Smooth muscle cell (in vitro differentiated cells): ENCODE measurements around the gene FHOD3. TPM values are rescaled to one million over a fixed set of nuclear protein-coding genes. Genes with fewer than 3 reads are reported as not detected.

Experiments
- DNase-seq: peaks from one replicate; lab custom pipeline; 2025; ENCODE audit not compliant: unreplicated experiment; lab: John Stamatoyannopoulos, UW
- H2AFZ ChIP-seq: fragments of 200-600 bp; sonication (generic); 2 replicates; pipeline ENCODE4 v1.6.0; 2016; ENCODE audit warnings: antibody characterized with exemption, low read depth, mild to moderate bottlenecking
- H3F3A ChIP-seq: fragments of 200-600 bp; sonication (generic); 2 replicates; pipeline ENCODE4 v1.6.0; 2017; ENCODE audit warnings: antibody characterized with exemption, low read depth
- H3K27ac ChIP-seq: fragments of 200-600 bp; sonication (generic); 2 replicates; pipeline ENCODE4 v1.5.1; 2016; ENCODE audit warnings: low read depth, mild to moderate bottlenecking
- H3K27me3 ChIP-seq: fragments of 200-600 bp; sonication (generic); 2 replicates; pipeline ENCODE4 v1.6.1; 2016; ENCODE audit warnings: low read depth, mild to moderate bottlenecking
- H3K36me3 ChIP-seq: fragments of 200-600 bp; sonication (generic); 2 replicates; pipeline ENCODE4 v1.5.1; 2016; ENCODE audit warnings: low read depth
- H3K4me1 ChIP-seq: fragments of 200-600 bp; sonication (generic); 2 replicates; pipeline ENCODE4 v1.5.1; 2016; ENCODE audit warnings: low read depth
- H3K4me2 ChIP-seq: fragments of 200-600 bp; sonication (generic); 2 replicates; pipeline ENCODE4 v1.6.0; 2016; ENCODE audit warnings: mild to moderate bottlenecking
- H3K4me3 ChIP-seq: fragments of 200-600 bp; sonication (generic); 2 replicates; pipeline ENCODE4 v1.5.1; 2016; ENCODE audit warnings: mild to moderate bottlenecking
- H3K79me2 ChIP-seq: fragments of 200-600 bp; sonication (generic); 2 replicates; pipeline ENCODE4 v1.6.0; 2016; ENCODE audit warnings: low read depth, mild to moderate bottlenecking
- H3K9ac ChIP-seq: fragments of 200-600 bp; sonication (generic); 2 replicates; pipeline ENCODE4 v1.6.0; 2016; ENCODE audit warnings: low read depth
- H3K9me3 ChIP-seq: fragments of 200-600 bp; sonication (generic); replicated peaks from 2 replicates; pipeline ENCODE4 v1.5.1; 2016; ENCODE audit warnings: low read depth
- H4K20me1 ChIP-seq: fragments of 200-600 bp; sonication (generic); 2 replicates; pipeline ENCODE4 v1.6.0; 2016; ENCODE audit warnings: low read depth
- CTCF ChIP-seq: fragments of 200-600 bp; sonication (generic); IDR thresholded peaks from 2 replicates; pipeline ENCODE4 v1.5.1; 2017; ENCODE audit warnings: borderline replicate concordance, mild to moderate bottlenecking, antibody characterized with exemption; ENCODE audit not compliant: insufficient read depth, poor library complexity, severe bottlenecking
- WGBS: methylation state at CpG from one replicate; pipeline ENCODE4 v1.1.7; 2016; ENCODE audit warnings: low lambda C conversion rate; 5-methylcytosine and 5-hydroxymethylcytosine counted together
- polyA plus RNA-seq: library from polyadenylated mRNA; unstranded; fragments of >200 nt; fragmentation: Nextera tagmentation; extraction: Ambion mirVana; gene quantifications from 2 replicates; pipeline ENCODE4 v1.2.1, GENCODE V29; 2016
- total RNA-seq: library from RNA; depleted of rRNA; stranded (reverse); fragments of >200 nt; gene quantifications from 2 replicates; pipeline ENCODE4 v1.2.3, GENCODE V29; 2014

FHOD3 gene
- total and polyA plus RNA-seq, 2 experiments from 2014 or later: 6.3 to 19.4 TPM

- Histone ChIP-seq H3K79me2 (peaks cover 48% of the 10 kb centered on the region), H3F3A (no peaks in the 10 kb centered on the region)
- WGBS: 71% methylated on average over 6 of the region's 6 CpGs
These were observed 2.7 kb downstream of the FHOD3 start for GRCh38 chr18:36300211-36300610.

GRCh38 chr18:36301884-36302283, 4.4 kb downstream of the FHOD3 start:
- 82% methylated on average over 5 of the region's 5 CpGs for WGBS

More at GRCh38 chr18:36300211-36300610, 2.7 kb downstream of the FHOD3 start:
- DNase-seq: no peak
- H3K4me1 ChIP-seq: peaks cover 35% of the 10 kb centered on the region
- H3K36me3 ChIP-seq: no peaks in the 10 kb centered on the region
- no peaks in the 10 kb centered on the region for H3K27me3 ChIP-seq
- no peak overlapping the region for H2AFZ ChIP-seq
- H3K9me3 ChIP-seq: no peaks in the 10 kb centered on the region
- H3K27ac ChIP-seq: no peak overlapping the region
- no peaks in the 10 kb centered on the region for H4K20me1 ChIP-seq
- H3K4me2 ChIP-seq: no peak overlapping the region
- no peak overlapping the region for H3K9ac ChIP-seq
- TF ChIP-seq CTCF: no peak
- H3K4me3 ChIP-seq: no peak overlapping the region

GRCh38 chr18:36302676-36303075, 5.2 kb downstream of the FHOD3 start:
- Histone ChIP-seq H3K79me2 (peaks cover 66% of the 10 kb centered on the region), H4K20me1 (no peaks in the 10 kb centered on the region), H3K4me3 (no peak overlapping the region), H3K27me3 (no peaks in the 10 kb centered on the region), H3K9me3 (no peaks in the 10 kb centered on the region), H3F3A (no peaks in the 10 kb centered on the region), H2AFZ (no peak overlapping the region), H3K36me3 (no peaks in the 10 kb centered on the region), H3K27ac (peak overlapping the region; percentile 41), H3K9ac (no peak overlapping the region), H3K4me1 (peaks cover 31% of the 10 kb centered on the region), H3K4me2 (no peak overlapping the region)
- no peak for DNase-seq
- WGBS: 95% methylated on average over 2 of the region's 2 CpGs
- no peak for TF ChIP-seq CTCF

More at GRCh38 chr18:36301884-36302283, 4.4 kb downstream of the FHOD3 start:
- DNase-seq: no peak
- H3F3A ChIP-seq: no peaks in the 10 kb centered on the region
- H3K4me3 ChIP-seq: no peak overlapping the region
- H3K4me2 ChIP-seq: peak overlapping the region; percentile 4
- H3K27me3 ChIP-seq: no peaks in the 10 kb centered on the region
- no peaks in the 10 kb centered on the region for H3K9me3 ChIP-seq
- no peak overlapping the region for H3K9ac ChIP-seq
- H3K27ac ChIP-seq: peak overlapping the region; percentile 41
- peaks cover 31% of the 10 kb centered on the region for H3K4me1 ChIP-seq
- no peaks in the 10 kb centered on the region for H3K36me3 ChIP-seq
- H2AFZ ChIP-seq: no peak overlapping the region
- no peaks in the 10 kb centered on the region for H4K20me1 ChIP-seq
- peaks cover 61% of the 10 kb centered on the region for H3K79me2 ChIP-seq
- TF ChIP-seq CTCF: no peak

GRCh38 chr18:36303211-36303844, 5.8 kb downstream of the FHOD3 start:
- no peak for DNase-seq
- H3F3A ChIP-seq: no peaks in the 10 kb centered on the region
- TF ChIP-seq CTCF: no peak
- peaks cover 62% of the 10 kb centered on the region for H3K79me2 ChIP-seq
- H3K4me2 ChIP-seq: no peak overlapping the region
- H2AFZ ChIP-seq: no peak overlapping the region
- peaks cover 31% of the 10 kb centered on the region for H3K4me1 ChIP-seq
- peak overlapping the region; percentile 41 for H3K27ac ChIP-seq
- no peaks in the 10 kb centered on the region for H3K36me3 ChIP-seq
- H3K27me3 ChIP-seq: no peaks in the 10 kb centered on the region
- no peak overlapping the region for H3K4me3 ChIP-seq
- WGBS: 62% methylated on average over 6 of the region's 6 CpGs
- no peaks in the 10 kb centered on the region for H4K20me1 ChIP-seq
- no peak overlapping the region for H3K9ac ChIP-seq
- H3K9me3 ChIP-seq: no peaks in the 10 kb centered on the region
